ENCODE measurements around the gene ZBTB46. TPM values are rescaled to one million over a fixed set of nuclear protein-coding genes. Genes with fewer than 3 reads are reported as not detected.
A peak's percentile ranks its signal among the peaks of the same experiment; 100 is the strongest.

The ZBTB46 gene
- total and polyA plus RNA-seq, 9 donors = 4.1 to 55.1 (median 34.7) TPM

DNA sequence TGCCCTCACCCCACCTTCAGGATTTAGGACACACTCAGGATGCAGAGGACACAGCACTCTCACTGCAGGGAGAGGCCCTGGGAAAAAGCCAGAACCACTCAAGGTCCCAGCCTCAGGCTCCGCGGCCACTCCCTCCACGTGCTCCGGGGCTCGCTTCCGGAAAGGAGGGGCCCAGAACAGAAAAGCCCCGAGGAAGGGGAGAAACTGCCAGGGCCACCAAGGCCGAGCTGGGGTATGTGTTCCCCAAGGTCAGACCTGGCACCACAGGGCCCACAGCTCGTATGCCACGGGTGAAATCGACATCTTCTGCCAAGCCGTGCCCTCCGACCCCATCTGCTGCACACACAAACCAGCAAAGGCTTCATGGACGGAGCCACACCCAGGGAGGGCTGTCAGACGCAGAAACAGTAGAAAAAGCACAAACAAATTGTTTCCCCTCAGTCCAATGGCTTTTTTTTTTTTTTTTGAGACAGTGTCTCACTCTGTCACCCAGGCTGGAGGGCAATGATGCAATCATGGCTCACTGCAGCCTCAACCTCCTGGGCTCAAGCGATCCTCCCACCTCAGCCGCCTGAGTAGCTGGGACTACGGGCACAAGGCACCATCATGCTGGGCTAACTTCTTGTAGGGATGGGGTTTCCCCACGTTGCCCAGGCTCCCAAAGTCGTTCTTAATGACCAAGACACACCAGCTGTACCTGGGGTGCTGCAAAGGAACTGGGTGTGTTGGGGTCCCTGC, 58.1 kb downstream of the ZBTB46 start:
- H3K4me1 ChIP-seq (ENCODE audit: insufficient read depth) = peaks cover 20% of the 10 kb centered on the region
- peak; percentile 47 to 79 (median 68) for DNase-seq
- 37 to 58% (median 47%) methylated on average over 20 of the region's 20 CpGs for WGBS, 3 donors
- TF ChIP-seq POLR2A (IDR thresholded peaks at IDR 0.05) = no peak
- TF ChIP-seq EP300 (IDR thresholded peaks at IDR 0.05) = no peak
- TF ChIP-seq, protein P1, sequence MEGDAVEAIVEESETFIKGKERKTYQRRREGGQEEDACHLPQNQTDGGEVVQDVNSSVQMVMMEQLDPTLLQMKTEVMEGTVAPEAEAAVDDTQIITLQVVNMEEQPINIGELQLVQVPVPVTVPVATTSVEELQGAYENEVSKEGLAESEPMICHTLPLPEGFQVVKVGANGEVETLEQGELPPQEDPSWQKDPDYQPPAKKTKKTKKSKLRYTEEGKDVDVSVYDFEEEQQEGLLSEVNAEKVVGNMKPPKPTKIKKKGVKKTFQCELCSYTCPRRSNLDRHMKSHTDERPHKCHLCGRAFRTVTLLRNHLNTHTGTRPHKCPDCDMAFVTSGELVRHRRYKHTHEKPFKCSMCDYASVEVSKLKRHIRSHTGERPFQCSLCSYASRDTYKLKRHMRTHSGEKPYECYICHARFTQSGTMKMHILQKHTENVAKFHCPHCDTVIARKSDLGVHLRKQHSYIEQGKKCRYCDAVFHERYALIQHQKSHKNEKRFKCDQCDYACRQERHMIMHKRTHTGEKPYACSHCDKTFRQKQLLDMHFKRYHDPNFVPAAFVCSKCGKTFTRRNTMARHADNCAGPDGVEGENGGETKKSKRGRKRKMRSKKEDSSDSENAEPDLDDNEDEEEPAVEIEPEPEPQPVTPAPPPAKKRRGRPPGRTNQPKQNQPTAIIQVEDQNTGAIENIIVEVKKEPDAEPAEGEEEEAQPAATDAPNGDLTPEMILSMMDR (IDR thresholded peaks at IDR 0.05) = no peak
- H3K9me3 ChIP-seq = no peaks in the 10 kb centered on the region
- intact Hi-C loops (cut with DNase I) = loop anchor here in 1 of 4 donors (10.0 kb wide), 1 partner anchor 202 kb away; the partner anchor contains the start of gene SAMD10
- H3K27me3 ChIP-seq = no peaks in the 10 kb centered on the region
- no peak overlapping the region for H3K4me3 ChIP-seq
- peak overlapping the region in 1 of 2 donors; percentile 51 for H3K27ac ChIP-seq
- H3K36me3 ChIP-seq = no peaks in the 10 kb centered on the region

DNA sequence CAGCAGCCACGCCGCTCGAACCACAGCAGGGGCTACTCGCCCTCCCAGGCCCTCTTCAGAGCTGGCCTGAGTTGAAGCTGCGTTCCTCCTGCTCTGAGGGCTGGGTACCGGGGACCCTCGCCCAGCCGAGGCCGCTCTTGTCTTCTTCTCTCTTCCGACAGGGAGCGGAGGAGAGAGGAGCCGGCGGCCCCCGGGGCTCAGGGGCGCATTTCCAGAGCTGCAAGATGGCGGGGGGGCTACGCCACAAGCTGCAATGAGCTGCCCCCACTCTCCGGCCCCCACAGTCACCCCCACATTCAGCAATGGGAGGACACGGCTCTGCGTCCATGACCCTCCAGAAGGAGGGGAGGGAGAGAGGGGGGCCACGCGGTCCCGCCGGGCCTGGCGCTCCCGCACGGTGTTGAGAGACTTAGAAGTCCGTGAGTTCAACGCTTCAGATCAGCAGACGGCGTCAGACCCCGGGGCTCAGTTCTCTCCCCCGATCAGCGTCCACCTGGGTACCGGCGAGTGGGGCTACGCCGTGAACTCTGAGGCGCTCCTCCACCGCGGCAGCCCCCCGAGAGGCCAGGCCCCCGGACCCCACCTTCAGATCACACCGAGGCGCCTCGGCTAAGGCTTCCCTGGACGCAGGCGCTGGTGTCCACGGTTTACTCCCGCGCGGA, 59.9 kb downstream of the ZBTB46 start:
- Histone ChIP-seq H3K4me3 (no peak overlapping the region), H3K4me1 (ENCODE audit: insufficient read depth) (peaks cover 29% of the 10 kb centered on the region), H3K9me3 (no peaks in the 10 kb centered on the region), H3K27me3 (no peaks in the 10 kb centered on the region), H3K36me3 (no peaks in the 10 kb centered on the region), H3K27ac (no peak overlapping the region)
- no peak for TF ChIP-seq POLR2A (IDR thresholded peaks at IDR 0.05)
- TF ChIP-seq EP300 (IDR thresholded peaks at IDR 0.05) = no peak
- TF ChIP-seq, protein P1 (IDR thresholded peaks at IDR 0.05) = no peak
- WGBS, 3 donors = 86 to 91% (median 86%) methylated on average over 52 of the region's 52 CpGs
- intact Hi-C loops (cut with DNase I) = loop anchor here in 1 of 4 donors (10.0 kb wide), 1 partner anchor 204 kb away; the partner anchor contains the start of gene SAMD10
- DNase-seq = peak in 1 of 5 donors; percentile 28

DNA sequence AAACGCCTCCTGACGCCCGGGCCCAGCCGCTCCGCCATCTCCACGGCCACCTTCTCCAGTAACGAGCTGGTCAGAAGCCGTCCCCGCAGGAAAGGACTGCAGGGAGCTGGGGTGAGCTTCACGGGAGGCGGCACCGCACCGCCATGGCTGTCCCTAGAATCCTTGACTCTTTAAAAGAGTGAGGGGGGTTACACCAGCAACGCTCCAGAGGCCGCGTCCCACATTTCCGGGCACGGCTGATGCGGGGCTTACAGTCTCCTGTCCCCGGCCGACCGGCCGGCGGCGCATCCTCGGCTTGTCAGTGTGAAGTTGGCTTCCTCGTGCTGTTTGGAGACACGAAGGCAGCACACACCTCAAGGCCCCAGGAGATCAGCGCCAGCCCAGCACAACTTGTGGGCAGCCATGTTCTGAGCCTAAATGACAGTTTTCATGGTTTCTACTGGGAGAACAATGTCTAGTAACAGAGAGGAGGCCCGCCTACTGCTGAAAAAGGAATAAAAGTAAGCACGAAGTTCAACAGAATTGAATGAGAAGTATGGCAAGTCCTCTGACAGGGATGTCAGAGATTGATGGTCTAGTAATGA, 61.1 kb downstream of the ZBTB46 start:
- Histone ChIP-seq H3K27me3 (no peaks in the 10 kb centered on the region), H3K36me3 (no peaks in the 10 kb centered on the region), H3K4me3 (no peak overlapping the region), H3K27ac (no peak overlapping the region), H3K4me1 (ENCODE audit: insufficient read depth) (peaks cover 23% of the 10 kb centered on the region), H3K9me3 (no peaks in the 10 kb centered on the region)
- intact Hi-C loops (cut with DNase I) = loop anchor here in 1 of 4 donors (10.0 kb wide), 1 partner anchor 205 kb away; the partner anchor contains the start of gene SAMD10
- TF ChIP-seq EP300 (IDR thresholded peaks at IDR 0.05) = no peak
- TF ChIP-seq, protein P1 (IDR thresholded peaks at IDR 0.05) = no peak
- no peak for TF ChIP-seq POLR2A (IDR thresholded peaks at IDR 0.05)
- WGBS, 3 donors = 69 to 88% (median 77%) methylated on average over 31 of the region's 31 CpGs
- DNase-seq = peak in 1 of 5 donors; percentile 29
